MM.1S (cell line): ENCODE results near the gene PTTG1IP.

Experiments used
- DNase-seq: peaks from one replicate; pipeline ENCODE4 v3.0.0-alpha.2; 2015
- H2AFZ ChIP-seq: fragments of 300-600 bp; sonication (generic); 2 replicates; pipeline ENCODE4 v1.6.0; 2016; ENCODE audit warnings: antibody characterized with exemption, low read length
- H3F3A ChIP-seq: fragments of 300-600 bp; sonication (generic); 2 replicates; pipeline ENCODE4 v1.6.1; 2016; ENCODE audit warnings: mild to moderate bottlenecking, antibody characterized with exemption, low read length, moderate library complexity, mixed read lengths; ENCODE audit not compliant: insufficient read depth
- H3K27ac ChIP-seq: fragments of 300-600 bp; sonication (generic); 2 replicates; pipeline ENCODE4 v1.5.1; 2016; ENCODE audit warnings: mild to moderate bottlenecking, low read length
- H3K27me3 ChIP-seq: fragments of 300-600 bp; sonication (generic); replicated peaks from 2 replicates; pipeline ENCODE4 v1.6.0; 2016; ENCODE audit warnings: low read length; ENCODE audit not compliant: insufficient read depth
- H3K36me3 ChIP-seq: fragments of 300-600 bp; sonication (generic); replicated peaks from 2 replicates; pipeline ENCODE4 v1.6.1; 2016; ENCODE audit warnings: mild to moderate bottlenecking, low read length, mixed read lengths; ENCODE audit not compliant: insufficient read depth
- H3K4me1 ChIP-seq: fragments of 300-600 bp; sonication (generic); 2 replicates; pipeline ENCODE4 v1.6.1; 2016; ENCODE audit warnings: low read length, mixed read lengths
- H3K4me2 ChIP-seq: fragments of 300-600 bp; sonication (generic); 2 replicates; pipeline ENCODE4 v1.6.0; 2016; ENCODE audit warnings: low read depth, low read length
- H3K4me3 ChIP-seq: fragments of 300-600 bp; sonication (generic); 2 replicates; pipeline ENCODE4 v1.5.1; 2016; ENCODE audit warnings: low read length, mixed read lengths
- H3K79me2 ChIP-seq: fragments of 300-600 bp; sonication (generic); 2 replicates; pipeline ENCODE4 v1.6.1; 2016; ENCODE audit warnings: mixed run types, low read length, mixed read lengths
- H3K9ac ChIP-seq: fragments of 300-600 bp; sonication (generic); 2 replicates; pipeline ENCODE4 v1.6.1; 2016; ENCODE audit warnings: low read length, mixed read lengths
- H3K9me2 ChIP-seq: fragments of 300-600 bp; sonication (generic); replicated peaks from 2 replicates; pipeline ENCODE4 v1.6.1; 2016; ENCODE audit warnings: mild to moderate bottlenecking, low read length, mixed read lengths; ENCODE audit not compliant: insufficient read depth
- H3K9me3 ChIP-seq: fragments of 300-600 bp; sonication (generic); replicated peaks from 2 replicates; pipeline ENCODE4 v1.6.1; 2016; ENCODE audit warnings: mild to moderate bottlenecking, low read length, mixed read lengths; ENCODE audit not compliant: insufficient read depth
- H4K20me1 ChIP-seq: fragments of 300-600 bp; sonication (generic); 2 replicates; pipeline ENCODE4 v1.6.1; 2016; ENCODE audit warnings: mild to moderate bottlenecking, low read length, moderate library complexity, mixed read lengths; ENCODE audit not compliant: insufficient read depth
- EZH2 ChIP-seq: fragments of 300-600 bp; sonication (generic); optimal IDR thresholded peaks from 2 replicates; pipeline ENCODE3; 2017; ENCODE audit warnings: low read depth, mild to moderate bottlenecking, antibody characterized with exemption, low read length, mixed read lengths
- EZH2phosphoT487 ChIP-seq: fragments of 300-600 bp; sonication (generic); IDR thresholded peaks from 2 replicates; pipeline ENCODE4 v1.6.1; 2018; ENCODE audit warnings: antibody characterized with exemption, low read length
- TF ChIP-seq, protein P1 (sequence below): fragments of 300-600 bp; sonication (generic); IDR thresholded peaks from 2 replicates; pipeline ENCODE4 v1.5.1; 2016; ENCODE audit warnings: antibody characterized with exemption, low read length, mixed read lengths

Gene PTTG1IP

DNA sequence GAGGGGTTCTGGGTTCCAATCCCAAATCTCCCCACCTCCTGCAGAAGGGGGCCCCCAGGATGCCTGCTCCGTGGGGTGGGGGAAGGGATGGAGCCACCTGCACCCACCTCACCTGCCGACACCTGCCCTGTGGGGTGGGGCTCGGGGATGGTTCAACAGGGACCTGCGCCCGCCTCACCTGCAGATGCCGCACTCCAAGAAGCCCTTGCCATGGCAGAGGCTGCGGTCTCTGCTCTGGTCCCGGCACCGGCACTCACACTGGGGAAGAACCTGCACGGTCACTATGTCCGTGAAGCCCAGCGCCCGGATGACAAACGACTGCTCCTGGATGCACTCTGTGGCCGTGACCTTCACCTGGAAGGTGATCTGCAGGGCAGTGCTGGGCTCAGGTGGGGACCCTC is 18.1 kb upstream of the PTTG1IP start:
- TF ChIP-seq EZH2phosphoT487 (no peak), EZH2 (no peak)
- TF ChIP-seq, protein P1, sequence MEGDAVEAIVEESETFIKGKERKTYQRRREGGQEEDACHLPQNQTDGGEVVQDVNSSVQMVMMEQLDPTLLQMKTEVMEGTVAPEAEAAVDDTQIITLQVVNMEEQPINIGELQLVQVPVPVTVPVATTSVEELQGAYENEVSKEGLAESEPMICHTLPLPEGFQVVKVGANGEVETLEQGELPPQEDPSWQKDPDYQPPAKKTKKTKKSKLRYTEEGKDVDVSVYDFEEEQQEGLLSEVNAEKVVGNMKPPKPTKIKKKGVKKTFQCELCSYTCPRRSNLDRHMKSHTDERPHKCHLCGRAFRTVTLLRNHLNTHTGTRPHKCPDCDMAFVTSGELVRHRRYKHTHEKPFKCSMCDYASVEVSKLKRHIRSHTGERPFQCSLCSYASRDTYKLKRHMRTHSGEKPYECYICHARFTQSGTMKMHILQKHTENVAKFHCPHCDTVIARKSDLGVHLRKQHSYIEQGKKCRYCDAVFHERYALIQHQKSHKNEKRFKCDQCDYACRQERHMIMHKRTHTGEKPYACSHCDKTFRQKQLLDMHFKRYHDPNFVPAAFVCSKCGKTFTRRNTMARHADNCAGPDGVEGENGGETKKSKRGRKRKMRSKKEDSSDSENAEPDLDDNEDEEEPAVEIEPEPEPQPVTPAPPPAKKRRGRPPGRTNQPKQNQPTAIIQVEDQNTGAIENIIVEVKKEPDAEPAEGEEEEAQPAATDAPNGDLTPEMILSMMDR = no peak

DNA sequence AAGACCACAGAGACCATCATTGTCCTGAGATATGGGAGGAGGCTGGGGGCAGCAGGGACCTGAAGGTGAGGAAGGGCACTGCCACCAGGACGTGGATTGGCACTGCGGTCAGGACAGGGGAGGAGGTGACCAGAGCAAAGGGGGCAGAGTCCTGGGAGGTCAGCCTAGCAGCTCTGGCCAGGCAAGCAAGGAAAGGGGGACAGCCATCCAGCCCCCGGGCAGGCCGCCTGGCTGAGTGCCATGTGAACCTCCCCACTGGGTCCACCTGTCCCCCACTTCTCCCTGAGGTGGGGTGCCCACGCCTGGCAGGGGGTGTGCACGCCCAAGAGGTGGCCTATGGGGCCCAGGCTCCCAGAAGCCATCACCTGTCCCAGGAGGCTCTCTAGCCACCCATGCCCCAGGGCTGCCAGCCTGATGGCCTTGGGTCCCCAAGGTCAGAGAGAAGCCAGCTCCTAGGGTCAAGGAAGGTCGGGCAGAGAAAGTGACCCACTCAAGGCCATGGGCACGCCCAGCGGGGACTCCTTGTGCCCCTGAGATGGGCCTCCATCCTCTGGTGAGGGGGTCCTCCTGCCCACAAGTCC is 17.6 kb upstream of the PTTG1IP start:
- Histone ChIP-seq H3K9me3 (no peaks in the 10 kb centered on the region), H3K4me2 (no peak overlapping the region), H3K27me3 (peaks cover 96% of the 10 kb centered on the region), H3K4me3 (no peak overlapping the region), H3F3A (no peaks in the 10 kb centered on the region), H2AFZ (no peak overlapping the region), H3K4me1 (no peaks in the 10 kb centered on the region), H3K36me3 (no peaks in the 10 kb centered on the region), H4K20me1 (no peaks in the 10 kb centered on the region), H3K79me2 (no peaks in the 10 kb centered on the region), H3K9me2 (no peaks in the 10 kb centered on the region), H3K27ac (no peak overlapping the region), H3K9ac (no peak overlapping the region)
- TF ChIP-seq EZH2 (no peak), EZH2phosphoT487 (no peak)
- TF ChIP-seq, protein P1 = no peak
- DNase-seq = no peak

More for the DNA sequence above, 18.1 kb upstream of the PTTG1IP start:
- Histone ChIP-seq H4K20me1 (no peaks in the 10 kb centered on the region), H2AFZ (no peak overlapping the region), H3K4me1 (no peaks in the 10 kb centered on the region), H3K4me2 (no peak overlapping the region), H3K9ac (no peak overlapping the region), H3K27ac (no peak overlapping the region), H3K79me2 (no peaks in the 10 kb centered on the region), H3F3A (no peaks in the 10 kb centered on the region), H3K9me2 (no peaks in the 10 kb centered on the region), H3K27me3 (peaks cover 96% of the 10 kb centered on the region), H3K9me3 (no peaks in the 10 kb centered on the region), H3K4me3 (no peak overlapping the region), H3K36me3 (no peaks in the 10 kb centered on the region)
- DNase-seq = no peak

- Histone ChIP-seq H3F3A (no peaks in the 10 kb centered on the region), H3K9ac (no peak overlapping the region), H3K9me3 (no peaks in the 10 kb centered on the region), H2AFZ (no peak overlapping the region), H4K20me1 (no peaks in the 10 kb centered on the region), H3K4me3 (no peak overlapping the region), H3K27me3 (peaks cover 99% of the 10 kb centered on the region), H3K4me1 (no peaks in the 10 kb centered on the region), H3K79me2 (no peaks in the 10 kb centered on the region), H3K27ac (no peak overlapping the region), H3K36me3 (no peaks in the 10 kb centered on the region), H3K9me2 (no peaks in the 10 kb centered on the region), H3K4me2 (no peak overlapping the region)
- no peak for DNase-seq
- TF ChIP-seq EZH2phosphoT487 (no peak), EZH2 (no peak)
- TF ChIP-seq, protein P1 = no peak
Measured at GRCh38 chr21:44890338-44890931, 16.9 kb upstream of the PTTG1IP start.
